ENCODE data around the gene FBXW5. TPM values are rescaled to one million over a fixed set of nuclear protein-coding genes. Genes with fewer than 3 reads are reported as not detected.

FBXW5 gene
- total RNA-seq, 2 donors from 2014 or later: 64.2 to 76.5 TPM

DNA sequence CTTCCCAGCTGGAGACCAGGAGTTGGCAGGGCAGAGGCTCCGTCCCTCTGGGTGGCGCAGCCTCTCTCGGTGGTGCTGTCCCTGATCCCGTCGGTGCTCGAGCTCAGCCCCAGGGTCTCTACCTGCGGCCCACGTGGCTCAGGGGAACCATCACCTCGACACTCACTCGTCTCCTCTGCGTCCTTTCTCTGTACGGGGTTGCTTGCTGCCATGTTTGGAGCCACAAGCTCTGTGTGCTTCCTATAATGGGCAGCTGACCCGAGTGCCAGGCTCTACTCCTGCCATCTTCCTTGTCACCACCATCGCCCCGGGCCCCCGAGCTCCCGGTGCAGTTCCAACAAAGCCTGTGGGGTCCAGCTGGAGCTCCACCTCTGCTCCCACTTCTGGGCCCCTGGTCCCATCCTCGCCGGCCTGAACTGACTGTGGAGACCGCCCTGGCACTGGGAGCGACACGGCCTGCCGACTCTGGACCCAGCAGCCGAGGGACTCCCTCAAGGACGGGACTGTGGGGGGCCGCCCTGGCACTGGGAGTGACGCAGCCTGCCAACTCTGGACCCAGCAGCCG is 5.0 kb downstream of the FBXW5 start:
- Histone ChIP-seq H3K9ac (ENCODE audit: extremely low read depth, low read length, poor library complexity, severe bottlenecking) (no peak overlapping the region), H3K27me3 (ENCODE audit: control insufficient read depth, insufficient read depth, low read length, poor library complexity, severe bottlenecking) (no peaks in the 10 kb centered on the region), H3K27ac (ENCODE audit: low read depth, low read length) (peak overlapping the region; percentile 38), H3K9me3 (ENCODE audit: control insufficient read depth, low read length) (no peaks in the 10 kb centered on the region), H3K4me1 (ENCODE audit: control insufficient read depth, insufficient read depth, low read length) (no peaks in the 10 kb centered on the region), H3K36me3 (ENCODE audit: control insufficient read depth, insufficient read depth, low read length) (peaks cover 38% of the 10 kb centered on the region), H3K4me3 (ENCODE audit: low read length) (no peak overlapping the region)
- DNase-seq: no peak
- no peak for TF ChIP-seq CTCF (conservative IDR thresholded peaks at IDR 0.05)
- no peaks in the 10 kb centered on the region for H3K4me1 Mint-ChIP-seq
- H3K36me3 Mint-ChIP-seq (ENCODE audit: low read depth): peaks cover 42% of the 10 kb centered on the region
- H3K27ac Mint-ChIP-seq: no peak overlapping the region
- WGBS, 2 experiments (ENCODE audit: insufficient coverage in 1 of 2, insufficient read length in 1 of 2): 94 to 96% methylated on average over 22 to 28 of the region's 28 CpGs
- no peak overlapping the region for H3K4me3 Mint-ChIP-seq
- H3K27me3 Mint-ChIP-seq (ENCODE audit: insufficient read depth): no peaks in the 10 kb centered on the region
- H3K9me3 Mint-ChIP-seq: no peaks in the 10 kb centered on the region

- peaks cover 53% of the 10 kb centered on the region for H3K36me3 Mint-ChIP-seq (ENCODE audit: low read depth)
- no peak overlapping the region for H3K27ac Mint-ChIP-seq
- peak; percentile 31 for DNase-seq
- H3K27me3 Mint-ChIP-seq (ENCODE audit: insufficient read depth): no peaks in the 10 kb centered on the region
- no peaks in the 10 kb centered on the region for H3K27me3 ChIP-seq (ENCODE audit: control insufficient read depth, insufficient read depth, low read length, poor library complexity, severe bottlenecking)
- H3K27ac ChIP-seq (ENCODE audit: low read depth, low read length): no peak overlapping the region
- WGBS, 2 experiments (ENCODE audit: insufficient coverage in 1 of 2, insufficient read length in 1 of 2): 97 to 98% methylated on average over 7 to 15 of the region's 15 CpGs
- no peaks in the 10 kb centered on the region for H3K4me1 Mint-ChIP-seq
- no peak overlapping the region for H3K9ac ChIP-seq (ENCODE audit: extremely low read depth, low read length, poor library complexity, severe bottlenecking)
- no peak overlapping the region for H3K4me3 ChIP-seq (ENCODE audit: low read length)
- no peaks in the 10 kb centered on the region for H3K9me3 ChIP-seq (ENCODE audit: control insufficient read depth, low read length)
- no peaks in the 10 kb centered on the region for H3K4me1 ChIP-seq (ENCODE audit: control insufficient read depth, insufficient read depth, low read length)
- no peak overlapping the region for H3K4me3 Mint-ChIP-seq
- TF ChIP-seq CTCF (conservative IDR thresholded peaks at IDR 0.05): no peak
- H3K9me3 Mint-ChIP-seq: no peaks in the 10 kb centered on the region
- H3K36me3 ChIP-seq (ENCODE audit: control insufficient read depth, insufficient read depth, low read length): peaks cover 37% of the 10 kb centered on the region
Observed at GRCh38 chr9:136937186-136938001, 7.1 kb downstream of the FBXW5 start.

- no peak for TF ChIP-seq CTCF (conservative IDR thresholded peaks at IDR 0.05)
- H3K9ac ChIP-seq (ENCODE audit: extremely low read depth, low read length, poor library complexity, severe bottlenecking): no peak overlapping the region
- Mint-ChIP-seq H3K36me3 (ENCODE audit: low read depth) (peaks cover 54% of the 10 kb centered on the region), H3K27me3 (ENCODE audit: insufficient read depth) (no peaks in the 10 kb centered on the region), H3K9me3 (no peaks in the 10 kb centered on the region), H3K4me3 (no peak overlapping the region), H3K27ac (no peak overlapping the region), H3K4me1 (no peaks in the 10 kb centered on the region)
- no peak overlapping the region for H3K27ac ChIP-seq (ENCODE audit: low read depth, low read length)
- peaks cover 35% of the 10 kb centered on the region for H3K36me3 ChIP-seq (ENCODE audit: control insufficient read depth, insufficient read depth, low read length)
- no peaks in the 10 kb centered on the region for H3K9me3 ChIP-seq (ENCODE audit: control insufficient read depth, low read length)
- H3K27me3 ChIP-seq (ENCODE audit: control insufficient read depth, insufficient read depth, low read length, poor library complexity, severe bottlenecking): no peaks in the 10 kb centered on the region
- no peak overlapping the region for H3K4me3 ChIP-seq (ENCODE audit: low read length)
- no peak for DNase-seq
- no peaks in the 10 kb centered on the region for H3K4me1 ChIP-seq (ENCODE audit: control insufficient read depth, insufficient read depth, low read length)
- 91 to 92% methylated on average over 3 to 8 of the region's 8 CpGs for WGBS, 2 experiments (ENCODE audit: insufficient coverage in 1 of 2, insufficient read length in 1 of 2)
Observed at GRCh38 chr9:136936645-136937170, 7.8 kb downstream of the FBXW5 start.
